ENCODE results near the gene MXD3.
"Not testable (repeated sequence)": the region's sequence is repeated elsewhere in the genome, so short reads cannot be mapped to it uniquely, and the experiment has no call there.

Gene MXD3

DNA sequence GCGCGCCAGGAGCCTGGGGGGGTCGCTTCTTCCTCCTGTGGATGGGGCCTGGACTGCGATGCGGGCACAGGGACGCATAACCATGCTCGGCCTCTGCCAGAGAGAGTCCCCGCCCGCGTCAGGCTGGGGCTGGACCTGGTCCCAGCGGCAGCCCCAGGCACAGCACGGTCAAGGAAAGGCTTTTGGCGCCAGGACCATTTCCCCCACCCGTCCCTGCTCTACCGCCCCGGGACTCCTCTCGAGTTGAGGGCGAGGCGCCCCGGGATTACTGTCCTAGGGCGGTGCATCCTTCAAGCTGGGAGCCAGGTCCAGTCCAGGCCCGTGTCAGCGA, 341 bp downstream of the MXD3 start:
- peak in 1 of 2 experiments; percentile 45 for DNase-seq (ENCODE audit: low read depth in 1 of 2, low spot score in 1 of 2)
- TF ChIP-seq JUND (IDR thresholded peaks at IDR 0.05; ENCODE audit: low read depth) = no peak
- in situ Hi-C loops (cut with HindIII; ENCODE audit: low pct_unique_long_range_greater_than_20kb, low sequenced_read_pairs) = no loop called here

DNA sequence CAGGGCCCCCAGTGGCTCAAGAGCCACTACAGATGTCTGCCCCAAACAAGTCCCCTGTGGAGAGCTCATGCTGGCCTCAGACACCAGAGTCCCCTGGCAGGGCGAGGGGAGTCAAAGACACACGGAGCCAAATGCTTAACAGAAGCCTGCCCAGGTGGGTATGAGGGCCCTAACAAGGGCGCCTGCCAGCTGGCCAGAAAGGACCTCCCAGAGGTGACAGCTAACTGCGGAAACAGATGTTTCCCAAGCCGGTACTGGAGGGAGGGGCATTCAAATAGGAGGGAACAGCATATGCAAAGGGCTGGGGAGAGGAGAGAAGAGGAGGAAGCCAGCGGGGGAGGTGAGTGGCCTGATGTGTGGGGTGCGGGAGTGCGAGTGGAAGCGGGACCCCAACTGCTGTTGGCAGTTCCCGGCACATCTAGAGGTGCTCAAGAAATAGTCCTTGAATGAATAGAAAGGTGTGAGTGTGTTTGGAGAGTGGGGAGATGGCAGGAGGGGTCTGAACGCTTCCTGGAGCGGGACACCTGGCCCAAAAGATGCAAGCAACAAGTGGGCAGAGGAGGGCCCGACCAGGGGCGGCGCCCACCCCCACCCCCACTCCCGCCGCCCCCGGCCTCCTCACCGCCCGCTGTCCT, 824 bp downstream of the MXD3 start:
- no peak for TF ChIP-seq JUND (IDR thresholded peaks at IDR 0.05; ENCODE audit: low read depth)
- in situ Hi-C loops (cut with HindIII; ENCODE audit: low pct_unique_long_range_greater_than_20kb, low sequenced_read_pairs) = no loop called here
- peak in 1 of 2 experiments; percentile 39 for DNase-seq (ENCODE audit: low read depth in 1 of 2, low spot score in 1 of 2)

DNA sequence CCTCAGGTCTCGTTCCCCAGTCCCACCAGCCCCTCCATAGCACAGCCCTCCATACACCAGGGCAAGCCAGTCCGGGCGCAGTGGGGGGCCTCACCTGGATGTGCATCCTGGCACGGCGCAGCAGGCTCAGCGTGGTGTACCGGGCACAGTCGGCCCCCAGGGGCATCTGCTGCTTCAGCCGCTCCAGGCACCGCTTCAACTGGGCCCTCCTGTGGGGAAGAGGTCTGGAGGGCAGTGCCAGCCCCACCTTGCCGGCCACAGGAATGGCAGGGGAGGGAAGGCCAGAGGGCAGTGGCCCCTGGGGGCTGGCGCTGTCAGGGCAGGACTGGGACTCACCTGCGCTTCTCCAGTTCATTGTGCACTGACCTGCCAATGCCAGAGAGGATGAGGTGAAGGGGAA, 1.4 kb downstream of the MXD3 start:
- TF ChIP-seq JUND (IDR thresholded peaks at IDR 0.05; ENCODE audit: low read depth) = no peak
- in situ Hi-C loops (cut with HindIII; ENCODE audit: low pct_unique_long_range_greater_than_20kb, low sequenced_read_pairs) = no loop called here
- no peak for DNase-seq (ENCODE audit: low read depth in 1 of 2, low spot score in 1 of 2)

DNA sequence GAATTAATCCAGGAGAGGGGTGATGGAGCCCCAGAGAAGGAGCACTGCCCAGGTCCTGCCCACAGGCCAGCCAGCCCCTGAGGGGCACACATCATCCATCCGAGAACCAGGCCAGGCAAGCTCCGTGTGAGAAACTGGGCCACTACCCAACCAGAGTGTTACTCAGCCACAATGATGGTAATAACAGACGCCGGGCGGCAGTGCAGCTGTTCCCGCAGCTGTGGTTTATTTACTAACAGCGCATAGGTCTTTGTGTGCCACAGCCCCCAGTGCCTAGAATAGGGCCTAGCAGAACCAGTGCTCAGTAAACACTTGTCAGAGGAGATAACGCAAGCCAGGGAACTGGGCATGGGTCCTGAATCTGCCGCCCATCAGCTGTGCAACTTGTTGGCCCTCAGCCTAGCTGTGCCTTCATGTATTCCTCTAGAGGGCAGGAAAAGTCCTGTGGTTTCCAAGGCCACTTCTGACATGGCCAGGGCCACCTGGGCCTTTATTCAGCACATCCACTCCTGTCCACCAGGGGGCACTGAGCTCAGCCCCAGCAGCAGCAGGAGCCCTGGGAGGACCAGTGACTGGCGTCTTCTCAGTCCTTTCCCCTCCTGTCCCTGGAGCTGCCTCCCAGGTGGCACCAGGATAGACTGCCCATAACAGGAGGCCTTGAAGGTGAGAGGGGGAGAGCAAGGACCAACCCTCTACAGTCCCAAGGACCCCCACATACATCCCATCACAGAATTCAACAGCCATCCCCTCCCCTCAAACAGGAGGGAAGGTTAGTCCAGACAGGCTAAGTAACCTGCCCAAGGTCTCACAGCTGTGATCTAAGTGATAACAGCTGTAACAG, 2.1 kb downstream of the MXD3 start:
- DNase-seq (ENCODE audit: low read depth in 1 of 2, low spot score in 1 of 2) = peak; percentile 63 to 84
- TF ChIP-seq JUND (IDR thresholded peaks at IDR 0.05; ENCODE audit: low read depth) = no peak
- in situ Hi-C loops (cut with HindIII; ENCODE audit: low pct_unique_long_range_greater_than_20kb, low sequenced_read_pairs) = no loop called here

DNA sequence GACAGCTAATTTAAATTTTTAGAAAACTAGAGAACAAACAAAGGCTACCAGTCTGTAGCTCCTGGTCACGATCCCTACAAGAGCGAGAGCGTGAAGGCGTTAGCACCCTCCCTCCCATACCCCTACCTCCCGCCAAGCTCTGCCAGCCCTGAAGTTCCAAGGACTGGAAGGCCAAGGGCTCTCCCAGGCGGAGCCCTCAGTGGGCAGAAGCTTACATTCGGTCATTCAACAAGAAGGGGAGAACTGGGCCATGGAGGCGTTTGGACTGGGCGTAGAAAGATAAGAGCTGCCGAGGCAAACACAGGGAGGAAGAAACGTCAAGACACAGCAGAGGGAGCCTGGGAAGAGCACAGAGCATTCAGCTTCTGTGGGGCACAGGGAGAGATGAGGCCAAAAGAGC, 3.0 kb downstream of the MXD3 start:
- in situ Hi-C loops (cut with HindIII; ENCODE audit: low pct_unique_long_range_greater_than_20kb, low sequenced_read_pairs) = no loop called here
- DNase-seq (ENCODE audit: low read depth in 1 of 2, low spot score in 1 of 2) = no peak
- no peak for TF ChIP-seq JUND (IDR thresholded peaks at IDR 0.05; ENCODE audit: low read depth)

DNA sequence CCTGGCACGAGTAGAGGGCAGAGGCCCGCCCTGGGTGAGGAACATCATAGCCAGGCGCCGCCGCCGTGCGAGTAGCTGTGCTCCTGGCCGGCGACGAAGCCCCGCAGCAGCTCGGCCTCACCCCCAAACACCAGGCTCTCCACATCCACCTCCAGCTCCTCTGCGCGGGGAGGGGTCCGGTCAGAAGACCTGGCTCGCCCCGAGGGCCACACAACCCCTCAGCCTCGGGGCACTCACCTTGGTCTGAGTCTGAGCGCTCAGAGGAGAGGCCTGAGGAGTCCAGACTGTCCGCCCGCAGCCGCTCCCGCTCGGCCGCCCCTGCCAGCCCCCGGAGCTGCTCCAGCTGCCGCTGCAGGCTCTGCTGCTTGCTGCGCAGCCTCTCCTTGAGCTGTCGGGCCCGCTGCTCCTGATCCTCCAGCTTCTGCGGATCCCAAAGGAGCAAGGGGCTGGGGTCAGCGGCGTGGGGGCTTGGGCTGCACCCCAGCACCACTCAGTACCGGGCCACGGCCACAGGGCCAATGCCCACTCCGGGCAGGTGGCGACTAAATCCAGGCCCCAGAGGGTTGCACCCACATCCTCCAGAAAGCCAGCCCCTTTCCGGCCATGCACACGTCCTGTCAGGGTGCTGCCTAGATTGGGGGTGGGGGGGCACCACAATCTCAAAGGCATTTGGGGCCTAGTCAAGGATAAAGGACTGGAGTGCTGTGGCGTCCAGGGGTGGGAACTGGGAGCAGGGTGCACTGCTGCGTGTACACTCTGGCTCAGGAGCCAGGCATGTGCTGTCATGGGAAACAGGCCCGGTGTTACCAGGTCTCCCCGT, 3.9 kb downstream of the MXD3 start:
- TF ChIP-seq JUND (IDR thresholded peaks at IDR 0.05; ENCODE audit: low read depth) = no peak
- no peak for DNase-seq (ENCODE audit: low read depth in 1 of 2, low spot score in 1 of 2)

DNA sequence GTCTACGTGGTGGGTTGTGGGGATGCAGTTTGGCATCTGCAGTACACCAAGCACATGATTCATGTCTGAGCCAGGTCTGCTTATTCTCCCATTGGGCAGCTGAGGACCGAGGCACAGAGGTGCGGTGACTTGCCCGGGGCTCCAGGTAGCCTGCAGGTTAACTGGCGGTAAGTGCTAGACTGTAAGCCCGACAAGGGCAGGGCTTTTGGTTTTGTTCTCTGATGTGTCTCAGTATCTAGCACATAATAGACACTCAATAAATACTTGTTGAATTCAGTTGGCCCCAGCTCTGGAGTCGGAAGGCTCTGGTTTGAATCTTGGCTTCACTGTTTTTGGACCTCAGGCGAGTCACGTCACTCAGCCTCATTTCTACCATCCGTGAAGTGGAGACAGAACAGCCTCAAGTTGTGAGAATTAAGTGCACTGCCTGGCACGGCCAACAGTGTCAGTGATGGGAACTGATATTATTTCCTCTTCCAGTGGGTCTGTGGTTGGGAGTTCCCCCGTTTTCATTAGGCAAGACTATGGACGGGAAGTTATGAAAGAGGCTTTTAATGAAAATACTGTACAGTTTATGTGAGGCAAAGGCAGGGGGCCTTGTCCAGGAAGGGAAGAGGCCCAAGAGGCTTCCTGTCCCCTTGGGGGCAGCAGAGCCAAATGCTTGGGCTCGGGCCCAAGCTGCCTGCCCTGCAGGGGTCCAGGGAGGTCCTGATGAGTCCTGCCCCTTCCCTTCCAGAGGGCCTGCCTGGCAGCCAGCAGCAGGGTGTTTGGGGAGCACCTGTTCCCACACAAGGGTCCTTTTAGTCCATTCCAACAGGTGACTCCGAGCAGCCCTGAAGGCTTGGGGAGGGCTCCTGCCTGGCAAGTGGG, 4.8 kb downstream of the MXD3 start:
- in situ Hi-C loops (cut with HindIII; ENCODE audit: low pct_unique_long_range_greater_than_20kb, low sequenced_read_pairs) = no loop called here
- TF ChIP-seq JUND (IDR thresholded peaks at IDR 0.05; ENCODE audit: low read depth) = no peak
- no peak for DNase-seq (ENCODE audit: low read depth in 1 of 2, low spot score in 1 of 2)

More for the DNA sequence above, 3.9 kb downstream of the MXD3 start:
- in situ Hi-C loops (cut with HindIII; ENCODE audit: low pct_unique_long_range_greater_than_20kb, low sequenced_read_pairs) = no loop called here

DNA sequence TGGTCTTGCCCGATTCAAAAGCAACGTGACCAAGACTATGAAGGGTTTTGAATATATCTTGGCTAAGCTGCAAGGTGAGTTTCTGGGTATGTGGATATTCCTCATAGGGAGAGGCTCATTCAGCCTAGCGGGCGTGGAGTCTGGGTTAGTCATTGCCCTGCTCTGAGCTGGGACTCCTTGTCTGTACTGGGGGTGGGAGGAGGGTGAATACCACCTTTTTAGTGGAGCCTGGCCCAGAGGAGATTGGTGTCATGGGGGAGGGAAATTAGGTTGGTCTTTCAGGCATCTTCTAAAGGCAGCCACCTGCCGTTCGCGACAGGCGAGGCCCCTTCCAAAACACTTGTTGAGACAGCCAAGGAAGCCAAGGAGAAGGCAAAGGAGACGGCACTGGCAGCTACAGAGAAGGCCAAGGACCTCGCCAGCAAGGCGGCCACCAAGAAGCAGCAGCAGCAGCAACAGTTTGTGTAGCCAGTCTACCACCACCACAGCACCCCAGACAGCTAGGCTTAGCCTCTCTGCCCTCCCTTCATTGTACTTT, 5.5 kb downstream of the MXD3 start:
- in situ Hi-C loops (cut with HindIII; ENCODE audit: low pct_unique_long_range_greater_than_20kb, low sequenced_read_pairs) = not testable (repeated sequence)

DNA sequence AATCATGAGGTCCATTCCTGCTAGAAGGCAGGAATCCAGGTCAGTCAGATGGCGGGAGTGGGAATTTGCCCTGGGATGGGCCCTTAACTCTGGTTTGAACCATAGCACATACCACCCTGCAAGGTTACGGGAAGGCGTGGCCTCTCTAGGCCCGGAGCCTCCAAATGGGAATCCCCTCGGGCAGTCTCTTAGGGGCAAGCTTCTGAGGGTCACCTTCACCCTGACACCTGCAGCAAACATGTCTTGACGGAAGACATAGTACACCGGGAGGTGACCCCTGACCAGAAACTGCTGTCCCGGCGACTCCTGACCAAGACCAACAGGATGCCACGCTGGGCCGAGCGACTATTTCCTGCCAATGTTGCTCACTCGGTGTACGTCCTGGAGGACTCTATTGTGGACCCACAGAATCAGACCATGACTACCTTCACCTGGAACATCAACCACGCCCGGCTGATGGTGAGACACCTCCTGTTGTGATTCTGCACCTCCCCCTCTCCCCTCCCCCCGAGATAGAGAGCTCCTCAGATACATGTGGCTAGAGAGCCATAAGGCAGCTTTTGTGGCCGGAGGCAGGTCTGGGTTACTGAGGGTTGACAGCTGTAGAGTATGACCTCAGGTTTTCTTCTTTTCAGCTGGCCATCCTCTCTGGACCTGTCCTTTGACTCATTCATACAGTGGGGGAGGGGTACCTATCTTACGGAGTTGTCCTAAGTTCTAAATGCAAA, 7.1 kb downstream of the MXD3 start:
- no peak for TF ChIP-seq JUND (IDR thresholded peaks at IDR 0.05; ENCODE audit: low read depth)
- peak in 1 of 2 experiments; percentile 20 for DNase-seq (ENCODE audit: low read depth in 1 of 2, low spot score in 1 of 2)
- in situ Hi-C loops (cut with HindIII; ENCODE audit: low pct_unique_long_range_greater_than_20kb, low sequenced_read_pairs) = no loop called here

More for the DNA sequence above, 5.5 kb downstream of the MXD3 start:
- DNase-seq (ENCODE audit: low read depth in 1 of 2, low spot score in 1 of 2) = not testable (repeated sequence)

DNA sequence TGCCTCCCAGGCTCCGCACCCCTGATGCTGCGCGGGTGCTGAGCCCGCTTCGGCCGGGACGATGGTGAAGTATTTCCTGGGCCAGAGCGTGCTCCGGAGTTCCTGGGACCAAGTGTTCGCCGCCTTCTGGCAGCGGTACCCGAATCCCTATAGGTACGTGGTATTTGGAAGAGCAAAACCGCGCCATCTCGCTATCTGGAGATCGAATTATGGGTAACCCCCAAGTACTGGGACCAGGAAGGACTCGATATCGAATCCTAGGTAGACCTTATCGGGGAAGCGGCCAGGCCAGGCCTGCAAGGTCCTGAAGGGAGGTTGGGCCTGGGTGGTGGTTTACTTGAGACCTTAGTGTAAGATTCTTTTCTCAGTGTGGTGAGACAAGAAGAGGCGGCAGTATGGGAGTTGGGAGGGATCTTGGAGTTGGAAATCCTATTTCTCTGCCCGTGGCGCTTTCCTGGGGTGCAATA, 7.7 kb downstream of the MXD3 start:
- in situ Hi-C loops (cut with HindIII; ENCODE audit: low pct_unique_long_range_greater_than_20kb, low sequenced_read_pairs) = no loop called here
- no peak for TF ChIP-seq JUND (IDR thresholded peaks at IDR 0.05; ENCODE audit: low read depth)
- DNase-seq (ENCODE audit: low read depth in 1 of 2, low spot score in 1 of 2) = peak in 1 of 2 experiments; percentile 43
